ENCODE measurements around the gene ACTN4.

DNA sequence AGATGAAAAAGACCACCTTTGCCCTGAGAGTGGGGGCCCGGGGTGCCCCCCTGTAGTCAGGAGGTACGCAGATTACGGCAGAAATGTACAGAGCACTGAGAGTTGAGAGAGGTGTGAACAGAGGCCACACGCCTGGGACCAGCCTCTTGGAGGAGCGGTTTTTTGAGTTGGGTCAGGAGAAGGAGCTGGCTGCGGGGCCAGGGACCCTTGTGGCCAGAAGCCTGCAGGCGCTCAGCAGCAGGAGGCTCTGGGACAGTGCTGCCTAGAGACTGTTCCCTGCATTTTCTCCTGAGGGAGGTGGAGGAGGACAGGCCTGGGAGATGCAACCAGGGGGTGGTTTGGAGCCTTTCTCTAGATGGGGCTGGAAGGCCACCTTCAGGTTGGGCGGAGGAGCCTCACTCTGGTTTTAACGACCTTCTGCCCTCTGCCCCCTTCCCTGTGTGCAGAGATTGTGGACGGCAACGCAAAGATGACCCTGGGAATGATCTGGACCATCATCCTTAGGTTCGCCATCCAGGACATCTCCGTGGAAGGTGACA is 57.1 kb downstream of the ACTN4 start:
- TF ChIP-seq, protein P1, sequence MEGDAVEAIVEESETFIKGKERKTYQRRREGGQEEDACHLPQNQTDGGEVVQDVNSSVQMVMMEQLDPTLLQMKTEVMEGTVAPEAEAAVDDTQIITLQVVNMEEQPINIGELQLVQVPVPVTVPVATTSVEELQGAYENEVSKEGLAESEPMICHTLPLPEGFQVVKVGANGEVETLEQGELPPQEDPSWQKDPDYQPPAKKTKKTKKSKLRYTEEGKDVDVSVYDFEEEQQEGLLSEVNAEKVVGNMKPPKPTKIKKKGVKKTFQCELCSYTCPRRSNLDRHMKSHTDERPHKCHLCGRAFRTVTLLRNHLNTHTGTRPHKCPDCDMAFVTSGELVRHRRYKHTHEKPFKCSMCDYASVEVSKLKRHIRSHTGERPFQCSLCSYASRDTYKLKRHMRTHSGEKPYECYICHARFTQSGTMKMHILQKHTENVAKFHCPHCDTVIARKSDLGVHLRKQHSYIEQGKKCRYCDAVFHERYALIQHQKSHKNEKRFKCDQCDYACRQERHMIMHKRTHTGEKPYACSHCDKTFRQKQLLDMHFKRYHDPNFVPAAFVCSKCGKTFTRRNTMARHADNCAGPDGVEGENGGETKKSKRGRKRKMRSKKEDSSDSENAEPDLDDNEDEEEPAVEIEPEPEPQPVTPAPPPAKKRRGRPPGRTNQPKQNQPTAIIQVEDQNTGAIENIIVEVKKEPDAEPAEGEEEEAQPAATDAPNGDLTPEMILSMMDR (IDR thresholded peaks at IDR 0.05): no peak
- TF ChIP-seq POLR2A (IDR thresholded peaks at IDR 0.05): no peak

Measured in ovary (tissue), 3 donors.